Activated T-cell treated with anti-CD3 and anti-CD28 coated beads for 4 hours (primary cell): ENCODE measurements around the gene AP4S1.
"Not testable (repeated sequence)": the region's sequence is repeated elsewhere in the genome, so short reads cannot be mapped to it uniquely, and the experiment has no call there.

Experiments
- DNase-seq: peaks from one replicate; pipeline ENCODE4 v3.0.0-alpha.2; 2020

AP4S1 gene, protein sequence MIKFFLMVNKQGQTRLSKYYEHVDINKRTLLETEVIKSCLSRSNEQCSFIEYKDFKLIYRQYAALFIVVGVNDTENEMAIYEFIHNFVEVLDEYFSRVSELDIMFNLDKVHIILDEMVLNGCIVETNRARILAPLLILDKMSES

GRCh38 chr14:31025367-31026076 lies at the start of gene AP4S1:
TSS of gene AP4S1 (plus strand) at chr14:31025649. CDS start at chr14:31066197, 40,548 bp downstream.
- DNase-seq = peak; percentile 38

DNA sequence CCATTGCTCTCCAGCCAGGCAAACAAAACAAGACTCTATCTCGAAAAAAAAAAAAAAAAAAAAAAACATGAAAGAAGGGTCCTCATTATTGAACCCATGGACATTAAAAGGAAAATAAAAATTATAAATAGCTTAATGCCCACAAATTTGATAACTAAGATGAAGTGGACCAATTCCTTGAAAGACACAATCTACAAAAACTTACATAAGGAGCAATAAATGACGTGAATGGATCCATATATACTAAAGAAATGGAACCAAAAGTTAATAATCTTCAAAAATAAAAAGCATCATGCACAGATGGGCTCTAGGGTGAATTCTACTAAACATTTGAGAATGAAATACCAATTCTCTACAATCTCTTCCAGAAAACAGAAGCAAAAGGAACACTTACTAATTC lies 47.7 kb upstream of the AP4S1 start:
- DNase-seq = no peak

DNA sequence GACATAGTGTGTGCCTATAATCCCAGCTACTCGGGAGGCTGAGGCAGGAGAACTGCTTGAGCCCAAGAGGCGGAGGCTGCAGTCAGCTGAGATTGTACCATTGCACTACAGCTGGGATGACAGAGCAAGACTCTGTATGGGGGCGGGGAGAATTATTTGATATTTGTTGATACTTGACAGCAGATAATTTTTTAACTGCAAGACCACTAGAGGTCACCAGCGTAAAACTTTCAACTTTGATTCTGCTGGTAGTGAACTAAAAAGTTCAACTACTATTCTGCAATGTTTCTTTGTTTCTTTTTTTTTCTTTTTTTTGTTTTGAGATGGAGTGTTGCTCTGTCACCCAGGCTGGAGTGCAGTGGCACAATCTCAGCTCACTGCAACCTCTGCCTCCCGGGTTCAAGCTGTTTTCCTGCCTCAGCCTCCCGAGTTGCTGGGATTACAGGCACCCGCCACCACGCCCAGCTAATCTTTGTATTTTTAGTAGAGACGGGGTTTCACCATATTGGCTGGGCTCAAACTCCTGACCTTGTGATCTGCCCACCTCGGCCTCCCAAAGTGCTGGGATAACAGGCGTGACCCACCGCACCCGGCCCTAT lies 45.2 kb upstream of the AP4S1 start:
- DNase-seq = peak; percentile 47

DNA sequence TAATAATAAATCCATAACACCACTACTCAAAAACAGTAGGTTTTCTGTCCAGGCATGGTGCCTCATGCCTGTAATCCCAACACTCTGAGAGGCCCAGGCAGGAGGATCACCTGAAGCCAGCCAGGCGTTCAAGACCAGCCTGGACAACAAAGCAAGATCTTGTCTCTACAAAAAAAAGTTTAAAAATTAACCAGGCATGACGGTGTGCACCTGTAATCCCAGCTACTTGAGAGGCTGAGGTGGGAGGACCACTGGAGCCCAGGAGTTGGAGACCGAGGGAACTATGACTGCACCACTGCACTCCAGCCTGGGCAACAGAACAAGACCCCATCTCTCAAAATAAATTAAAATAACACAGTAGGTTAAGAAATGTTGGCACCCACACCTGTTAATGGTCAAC lies 44.5 kb upstream of the AP4S1 start:
- no peak for DNase-seq

GRCh38 chr14:30982533-30982932 lies 42.9 kb upstream of the AP4S1 start:
- no peak for DNase-seq

GRCh38 chr14:30983858-30984257 lies 41.6 kb upstream of the AP4S1 start:
- DNase-seq = no peak

DNA sequence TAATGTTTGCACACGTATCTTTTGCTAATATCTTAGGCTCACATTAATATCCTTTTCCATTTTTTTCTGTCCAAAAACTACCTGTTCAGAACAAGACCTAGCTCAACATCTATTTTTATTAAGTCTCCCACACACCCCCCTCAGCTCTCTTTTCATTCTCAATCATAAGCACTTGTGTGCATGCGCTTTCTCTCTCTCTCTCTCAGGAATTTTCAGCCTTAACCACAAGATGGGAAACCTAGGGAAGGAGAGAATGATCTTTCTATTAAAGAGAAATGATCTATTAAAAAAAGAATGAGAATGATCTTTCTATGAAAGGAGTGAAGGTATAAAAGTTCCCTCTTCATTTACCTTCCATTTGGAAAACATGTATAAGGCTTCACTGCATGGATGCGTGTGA lies 39.7 kb upstream of the AP4S1 start:
- no peak for DNase-seq

GRCh38 chr14:30988509-30988908 lies 36.9 kb upstream of the AP4S1 start:
- DNase-seq = no peak

- DNase-seq = no peak
Measured at GRCh38 chr14:30990770-30991169, 34.7 kb upstream of the AP4S1 start.

- no peak for DNase-seq
Measured at GRCh38 chr14:30991408-30991807, 34.0 kb upstream of the AP4S1 start.

DNA sequence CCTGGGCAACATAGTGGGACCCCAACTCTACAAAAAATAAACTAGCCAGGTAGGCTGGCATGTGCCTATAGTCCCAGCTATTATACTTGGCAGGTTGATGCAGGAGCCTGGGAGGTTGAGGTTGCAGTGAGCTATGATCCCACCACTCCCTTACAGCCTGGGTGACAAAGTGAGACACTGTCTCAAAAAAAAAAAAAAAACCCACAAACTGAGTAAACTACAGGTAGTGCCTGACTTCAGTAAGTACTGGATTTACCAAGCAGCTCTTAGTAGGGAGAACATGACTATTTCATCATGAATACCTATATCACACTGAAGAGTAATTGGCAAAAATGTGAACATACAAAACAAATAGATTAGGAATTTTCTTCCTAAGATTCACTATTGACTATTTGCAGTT lies 32.4 kb upstream of the AP4S1 start:
- DNase-seq = no peak

- no peak for DNase-seq
Measured at GRCh38 chr14:30994681-30995620, 30.5 kb upstream of the AP4S1 start.

GRCh38 chr14:30995689-30996088 lies 29.8 kb upstream of the AP4S1 start:
- DNase-seq = no peak

DNA sequence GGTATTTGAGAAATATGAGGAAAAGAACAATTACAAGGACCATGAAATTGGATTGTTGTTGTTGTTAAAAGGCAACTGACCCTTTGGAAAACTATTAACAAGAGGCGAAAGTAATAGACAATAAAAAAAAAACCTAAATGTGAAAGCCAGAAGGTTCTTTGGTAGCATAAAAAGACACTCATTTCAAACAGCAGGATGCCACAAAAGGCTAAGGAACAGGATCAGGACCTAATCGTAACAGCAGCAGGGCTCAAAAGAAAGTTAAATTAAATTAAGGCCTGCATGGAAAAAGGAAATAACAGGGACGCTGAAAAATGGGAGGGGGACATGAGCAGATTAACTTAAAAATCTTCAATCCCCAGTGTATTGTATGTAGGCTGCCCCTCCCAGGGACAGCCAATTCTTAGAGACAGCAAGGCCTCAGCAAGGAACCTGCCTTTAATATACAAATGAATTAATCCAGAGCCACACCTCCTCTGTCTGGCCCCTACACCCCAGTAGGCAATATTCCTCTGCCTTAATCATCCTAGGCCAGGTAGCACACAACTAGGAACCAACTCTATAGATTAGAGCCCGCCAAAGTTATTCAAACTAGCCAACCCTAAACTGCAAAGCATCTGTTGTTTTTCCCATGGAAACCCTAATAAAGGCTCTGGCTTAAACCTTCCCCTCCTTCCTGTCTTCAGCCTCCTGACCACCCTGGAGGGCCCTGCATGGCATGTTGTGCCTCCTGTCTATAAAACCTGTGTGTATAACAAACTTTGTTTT lies 28.4 kb upstream of the AP4S1 start:
- DNase-seq = no peak

DNA sequence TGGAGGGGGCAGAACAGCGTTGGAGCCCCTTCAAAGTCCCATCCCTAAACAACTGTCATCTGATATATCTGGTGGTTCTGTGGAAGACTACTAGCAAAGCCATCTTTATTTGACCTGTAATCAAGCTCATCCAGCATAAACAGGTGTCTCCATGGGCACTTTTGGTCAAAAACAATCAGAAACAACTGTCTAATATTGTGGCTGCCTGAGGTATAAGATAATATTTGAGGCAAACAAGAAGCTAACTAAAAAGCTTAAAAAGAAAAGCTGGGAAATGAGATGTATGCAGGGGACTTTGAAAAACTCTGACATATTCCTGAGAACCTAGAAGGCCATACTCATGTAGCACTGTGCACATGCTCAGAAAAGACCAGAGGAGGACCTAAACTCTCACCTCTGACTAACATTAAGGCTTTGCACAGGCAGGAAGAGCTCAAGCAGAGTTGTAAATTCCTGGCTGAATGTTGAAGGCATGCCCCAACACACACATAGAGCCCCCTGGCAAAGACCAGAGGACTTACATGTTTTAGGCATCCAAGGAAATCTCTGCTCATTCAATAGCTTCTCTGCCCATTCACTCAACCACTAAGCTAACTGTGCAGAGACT lies 27.2 kb upstream of the AP4S1 start:
- DNase-seq = no peak

DNA sequence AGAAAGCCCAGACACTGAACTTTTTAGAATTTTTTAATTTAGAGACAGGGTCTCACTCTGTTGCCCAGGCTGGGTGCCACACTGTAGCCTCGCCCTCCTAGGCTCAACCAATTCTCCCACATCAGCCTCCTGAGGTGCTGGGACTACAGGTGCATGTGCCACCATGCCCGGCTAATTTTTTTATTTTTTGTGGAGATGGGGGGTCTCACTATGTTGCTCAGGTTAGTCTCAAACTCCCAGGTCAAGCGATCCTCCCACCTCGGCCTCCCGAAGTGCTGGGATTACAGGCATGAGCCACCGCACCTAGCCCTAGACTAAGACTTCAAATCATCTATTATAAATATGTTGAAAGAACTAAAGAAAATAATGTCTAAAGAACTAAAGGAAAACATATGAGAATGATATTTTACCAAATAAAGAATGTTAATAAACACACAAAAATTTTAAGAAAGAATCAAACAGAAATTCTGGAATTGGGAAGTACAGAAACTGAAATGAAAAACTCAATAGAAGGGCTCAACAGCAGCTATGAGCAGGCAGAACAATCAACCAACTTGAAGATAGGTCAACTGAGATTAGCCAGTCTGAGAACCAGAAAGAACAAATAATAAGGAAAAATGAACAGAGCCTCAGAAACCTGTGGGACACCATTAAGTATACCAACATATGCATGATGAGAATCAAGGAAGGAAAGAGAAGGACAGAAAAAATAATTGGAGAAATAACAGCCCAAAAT lies 26.2 kb upstream of the AP4S1 start:
- DNase-seq = no peak

GRCh38 chr14:31000629-31001338 lies 24.7 kb upstream of the AP4S1 start:
- DNase-seq = no peak

DNA sequence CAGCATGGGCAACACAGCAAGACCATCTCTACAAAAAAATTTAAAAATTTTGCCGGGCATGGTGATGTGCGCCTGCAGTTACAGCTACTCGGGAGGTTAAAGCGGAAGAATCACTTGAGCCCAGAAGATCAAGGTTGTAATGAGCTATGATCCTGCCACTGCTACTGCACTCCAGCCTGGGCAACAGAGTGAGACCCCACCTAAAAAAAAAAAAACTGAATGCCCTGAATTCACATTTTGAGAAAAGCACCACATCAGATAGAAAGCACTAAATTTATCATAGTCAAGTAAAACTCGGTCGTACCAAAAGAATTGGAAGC lies 24.1 kb upstream of the AP4S1 start:
- DNase-seq = no peak

GRCh38 chr14:31003284-31003683 lies 22.2 kb upstream of the AP4S1 start:
- DNase-seq = no peak

GRCh38 chr14:31004007-31004406 lies 21.4 kb upstream of the AP4S1 start:
- not testable (repeated sequence) for DNase-seq

DNA sequence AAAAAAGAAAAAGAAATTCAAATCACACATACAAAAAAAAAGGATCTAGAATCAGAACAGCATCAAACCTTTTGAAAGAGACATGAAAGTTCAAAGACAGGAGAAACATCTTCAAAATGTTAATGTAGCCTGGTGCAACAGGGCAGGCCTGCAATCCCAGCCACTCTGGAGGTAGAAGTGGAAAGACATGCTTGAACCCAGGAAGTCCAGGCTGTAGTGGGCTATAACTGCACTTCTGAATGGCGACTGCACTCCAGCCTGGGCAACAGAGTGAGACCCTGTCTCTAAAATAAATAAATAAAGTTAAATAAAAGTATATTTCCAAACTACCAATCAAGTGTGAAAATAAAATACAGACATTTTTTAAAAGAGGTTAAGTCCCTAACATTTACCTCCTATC lies 18.7 kb upstream of the AP4S1 start:
- no peak for DNase-seq
